H1 (cell line): Measurements from ENCODE around the gene LAX1. TPM values are rescaled to one million over a fixed set of nuclear protein-coding genes. Genes with fewer than 3 reads are reported as not detected.
A peak's percentile ranks its signal among the peaks of the same experiment; 100 is the strongest.

ENCODE experiments used
- CTCF ChIA-PET: fragments of 300-600 bp; sonication (Branson Sonifier 250); formaldehyde crosslinking; loops from one replicate; lab custom pipeline; 2021; ENCODE audit not compliant: partially characterized antibody; lab: Charles Lee
- POLR2A ChIA-PET: fragments of 300-600 bp; sonication (Branson Sonifier 250); formaldehyde crosslinking; loops from one replicate; lab custom pipeline; 2021; ENCODE audit warnings: inconsistent platforms; ENCODE audit not compliant: partially characterized antibody; lab: Charles Lee
- DNase-seq, 2 experiments: peaks; one replicate each; pipeline versions ENCODE4 v3.0.0 to v3.0.0-alpha.2; 2010 to 2022; ENCODE audit warnings: low spot score in 2 of 2, low read depth in 1 of 2, mixed read lengths in 1 of 2
- FAIRE-seq: peaks from 2 replicates; lab custom pipeline; 2011; peaks lifted over from hg19 to GRCh38; lab: Jason Lieb, UNC
- H2AFZ ChIP-seq: 2 replicates; pipeline ENCODE4 v1.8.1; 2012; ENCODE audit warnings: low read length, inconsistent platforms
- H2AK5ac ChIP-seq: 2 replicates; pipeline ENCODE4 v1.6.1; 2013; ENCODE audit warnings: low read depth, low read length
- H2BK120ac ChIP-seq: replicated peaks from 2 replicates; pipeline ENCODE3; 2013; ENCODE audit warnings: low read depth, low read length, inconsistent platforms
- H2BK12ac ChIP-seq: 2 replicates; pipeline ENCODE4 v1.6.1; 2013; ENCODE audit warnings: low read depth, low read length
- H2BK15ac ChIP-seq: 2 replicates; pipeline ENCODE4 v1.6.1; 2013; ENCODE audit warnings: low read length
- H2BK20ac ChIP-seq: 2 replicates; pipeline ENCODE4 v1.6.1; 2013; ENCODE audit warnings: low read length
- H2BK5ac ChIP-seq: 2 replicates; pipeline ENCODE4 v1.6.1; 2013; ENCODE audit warnings: low read depth, low read length
- H3K14ac ChIP-seq: 2 replicates; pipeline ENCODE4 v1.6.1; 2013; ENCODE audit warnings: inconsistent platforms; ENCODE audit not compliant: insufficient read length
- H3K18ac ChIP-seq: 2 replicates; pipeline ENCODE4 v1.6.1; 2013; ENCODE audit warnings: low read length; ENCODE audit errors: extremely low read depth
- H3K23ac ChIP-seq: 2 replicates; pipeline ENCODE4 v1.6.1; 2013; ENCODE audit warnings: inconsistent platforms; ENCODE audit not compliant: insufficient read length
- H3K23me2 ChIP-seq: 2 replicates; pipeline ENCODE4 v1.6.1; 2013; ENCODE audit warnings: low read depth, low read length
- H3K27ac ChIP-seq: 2 replicates; pipeline ENCODE4 v1.6.1; 2011; ENCODE audit warnings: low read depth, low read length, inconsistent platforms
- H3K27me3 ChIP-seq, 4 experiments: replicated peaks in 1 of 4; 1 replicate in 1 of 4; 2 replicates in 3 of 4; pipeline versions ENCODE4 v1.6.1 to v1.8.1; 2011 to 2013; ENCODE audit warnings: low read length in 3 of 4, mild to moderate bottlenecking in 3 of 4, inconsistent platforms in 2 of 4, mixed read lengths in 2 of 4, moderate library complexity in 1 of 4; ENCODE audit not compliant: control insufficient read depth in 3 of 4, insufficient read depth in 3 of 4; ENCODE audit errors: extremely low read depth in 1 of 4
- H3K36me3 ChIP-seq, 4 experiments: 2 replicates each; pipeline versions ENCODE4 v1.6.1 to v1.8.1; 2011 to 2013; ENCODE audit warnings: mild to moderate bottlenecking in 4 of 4, low read length in 3 of 4, moderate library complexity in 2 of 4, control low read depth in 1 of 4, inconsistent platforms in 1 of 4; ENCODE audit not compliant: insufficient read depth in 4 of 4, control insufficient read depth in 2 of 4
- H3K4ac ChIP-seq: replicated peaks from 2 replicates; pipeline ENCODE3; 2013; ENCODE audit warnings: low read length, low read depth, mixed read lengths, inconsistent platforms; ENCODE audit not compliant: insufficient read length
- H3K4me1 ChIP-seq, 4 experiments: replicated peaks in 1 of 4; 1 replicate in 1 of 4; 2 replicates in 3 of 4; pipeline versions ENCODE4 v1.6.1 to v1.8.1; 2011 to 2013; ENCODE audit warnings: low read length in 3 of 4, inconsistent platforms in 2 of 4, mixed read lengths in 1 of 4; ENCODE audit not compliant: insufficient read depth in 4 of 4, control insufficient read depth in 3 of 4
- H3K4me2 ChIP-seq, 2 experiments: 2 replicates each; pipeline versions ENCODE4 v1.6.1 to v1.8.1; 2011 to 2013; ENCODE audit warnings: low read depth in 2 of 2, low read length in 2 of 2, control low read depth in 1 of 2, inconsistent platforms in 1 of 2, mild to moderate bottlenecking in 1 of 2; ENCODE audit not compliant: insufficient read depth in 1 of 2
- H3K4me3 ChIP-seq, 4 experiments: fragments of 200-600, 300-600 bp in 1 of 4; sonication (generic), shearing (Covaris generic), sonication (Bioruptor Twin) in 1 of 4; 2 replicates each; pipeline versions ENCODE4 v1.5.1 to v1.8.1; 2011 to 2016; ENCODE audit warnings: low read length in 4 of 4, low read depth in 3 of 4, control low read depth in 2 of 4, inconsistent platforms in 2 of 4, mild to moderate bottlenecking in 2 of 4, mixed read lengths in 1 of 4, moderate library complexity in 1 of 4; ENCODE audit not compliant: insufficient read depth in 2 of 4; ENCODE audit errors: extremely low read depth in 1 of 4
- H3K56ac ChIP-seq: replicated peaks from 2 replicates; pipeline ENCODE3; 2013; ENCODE audit warnings: low read depth, mild to moderate bottlenecking, mixed read lengths, low read length, inconsistent platforms; ENCODE audit not compliant: insufficient read length
- H3K79me1 ChIP-seq: 2 replicates; pipeline ENCODE4 v1.6.1; 2013; ENCODE audit warnings: low read depth, low read length, control low read depth
- H3K79me2 ChIP-seq, 2 experiments: 2 replicates each; pipeline versions ENCODE4 v1.6.1 to v1.8.1; 2012 to 2013; ENCODE audit warnings: low read length in 2 of 2, mild to moderate bottlenecking in 2 of 2, inconsistent platforms in 1 of 2; ENCODE audit not compliant: insufficient read depth in 2 of 2, control insufficient read depth in 1 of 2
- H3K9ac ChIP-seq, 4 experiments: replicated peaks in 1 of 4; 1 replicate in 1 of 4; 2 replicates in 3 of 4; pipeline versions ENCODE4 v1.6.1 to v1.8.1; 2011 to 2013; ENCODE audit warnings: low read depth in 3 of 4, low read length in 3 of 4, control low read depth in 2 of 4, mild to moderate bottlenecking in 2 of 4, moderate library complexity in 2 of 4, inconsistent platforms in 1 of 4; ENCODE audit errors: extremely low read depth in 1 of 4
- H3K9me3 ChIP-seq, 2 experiments: 2 replicates each; pipeline versions ENCODE4 v1.6.1 to v1.8.1; 2012 to 2013; ENCODE audit warnings: mild to moderate bottlenecking in 2 of 2, moderate library complexity in 2 of 2, control low read depth in 1 of 2, inconsistent platforms in 1 of 2, low read depth in 1 of 2, low read length in 1 of 2, mixed read lengths in 1 of 2; ENCODE audit not compliant: insufficient read depth in 2 of 2
- H4K20me1 ChIP-seq, 2 experiments: replicated peaks in 1 of 2; 2 replicates each; pipeline versions ENCODE3 to v1.8.1; 2011 to 2013; ENCODE audit warnings: inconsistent platforms in 2 of 2, low read length in 2 of 2, mild to moderate bottlenecking in 1 of 2; ENCODE audit not compliant: insufficient read depth in 2 of 2, control insufficient read depth in 1 of 2
- H4K5ac ChIP-seq: 2 replicates; pipeline ENCODE4 v1.6.1; 2013; ENCODE audit warnings: low read length, low read depth, mixed read lengths, inconsistent platforms; ENCODE audit not compliant: insufficient read length
- H4K8ac ChIP-seq: 2 replicates; pipeline ENCODE4 v1.8.0; 2013; ENCODE audit warnings: mild to moderate bottlenecking, moderate library complexity, low read length, inconsistent platforms; ENCODE audit not compliant: insufficient read depth; ENCODE audit errors: extremely low read depth
- H4K91ac ChIP-seq: replicated peaks from 2 replicates; pipeline ENCODE3; 2013; ENCODE audit warnings: low read length, mixed read lengths, inconsistent platforms; ENCODE audit not compliant: insufficient read length
- TAF1 ChIP-seq: IDR thresholded peaks from 2 replicates; pipeline ENCODE4 v1.6.1; 2011; ENCODE audit warnings: mild to moderate bottlenecking, low read depth, low read length
- WGBS, 2 experiments: shearing (Covaris generic) in 1 of 2; methylation state at CpG; one replicate each; pipeline versions ENCODE4 v1.1.6 to v1.1.7; 2013 to 2015; ENCODE audit warnings: low lambda C conversion rate in 2 of 2, mixed read lengths in 2 of 2, inconsistent platforms in 1 of 2, low coverage in 1 of 2, missing lambda C conversion rate in 1 of 2; ENCODE audit not compliant: insufficient replicate concordance in 2 of 2, insufficient coverage in 1 of 2, insufficient read length in 1 of 2; ENCODE audit errors: extremely low coverage in 1 of 2, missing lambda C conversion rate in 1 of 2; 5-methylcytosine and 5-hydroxymethylcytosine counted together
- polyA plus RNA-seq, 7 experiments: library from polyadenylated mRNA; depleted of rRNA in 3 of 7; stranded (reverse) in 5 of 7; unstranded in 2 of 7; fragments of >200 nt in 5 of 7; fragments of 200-250 nt in 2 of 7; gene quantifications; 1 replicate in 5 of 7; 2 replicates in 1 of 7; 4 replicates in 1 of 7; pipeline versions ENCODE4 v1.2.1 to v1.2.3, GENCODE V29; 2011 to 2013; ENCODE audit warnings: missing spikeins in 2 of 7, mixed read lengths in 2 of 7
- small RNA-seq: library from polyadenylated mRNA; stranded (forward); fragments of <200 nt; extraction: miRNeasy Mini kit (QIAGEN cat#:217004); gene quantifications from one replicate; pipeline ENCODE3, GENCODE V24; 2013; ENCODE audit not compliant: insufficient read depth
- total RNA-seq: library from RNA; stranded (reverse); fragmentation: NEBNext Ultra II Directional; extraction: Animal tissue kit (Norgen Biotek cat#: 25700); gene quantifications from 2 replicates; pipeline ENCODE4 v1.2.1, GENCODE V29; 2021

Gene LAX1
- total and polyA plus RNA-seq, 2 of the 8 experiments (the other 6 are each of a cell fraction or from before 2014, with no cell fraction given) = 0.11 TPM; not detected in 1

- Histone ChIP-seq H2BK12ac (no peak overlapping the region), H2BK20ac (no peak overlapping the region), H3K9me3 (no peaks in the 10 kb centered on the region), H3K4me3 (no peak overlapping the region), H3K4me1 (no peaks in the 10 kb centered on the region), H4K20me1 (peaks cover 5 to 7% of the 10 kb centered on the region in 2 experiments), H3K23me2 (no peaks in the 10 kb centered on the region), H2BK120ac (no peak overlapping the region), H2AFZ (no peak overlapping the region), H2AK5ac (no peak overlapping the region), H3K23ac (no peak overlapping the region), H3K14ac (no peak overlapping the region), H2BK15ac (no peak overlapping the region), H3K56ac (no peak overlapping the region), H2BK5ac (no peak overlapping the region), H3K79me2 (peaks cover 0 to 28% of the 10 kb centered on the region in 2 experiments; a peak in 2 of 4 replicates), H3K18ac (no peak overlapping the region), H4K91ac (no peak overlapping the region), H3K4ac (no peak overlapping the region), H3K79me1 (peaks cover 4% of the 10 kb centered on the region; the same call in 1 of the 2 replicates), H4K8ac (no peak overlapping the region), H3K36me3 (peaks cover 9 to 59% (median 40%) of the 10 kb centered on the region in 4 experiments), H3K27me3 (no peaks in the 10 kb centered on the region), H3K9ac (no peak overlapping the region), H4K5ac (no peak overlapping the region), H3K27ac (no peak overlapping the region), H3K4me2 (no peak overlapping the region)
- FAIRE-seq (no peak), DNase-seq (no peak)
- ChIA-PET CTCF (no interaction called here), POLR2A (interaction anchor here (1.1 to 1.2 kb wide), 2 partner anchors 12 to 13 kb away, joined by 3 read pairs; no protein-coding TSS in a partner anchor)
- WGBS, 2 experiments = 84% methylated on average over 1 of the region's 1 CpG; no CpG with 5 or more reads in 1 of the 2 experiments
- TF ChIP-seq TAF1 = no peak
These were observed 58.3 kb downstream of the LAX1 start for GRCh38 chr1:203823306-203823705.

Small RNAs within 50 kb of the gene (small RNA-seq; reads per million reads assigned to genes)
- gene SNORA77 (11.0 reads per million, percentile 84 among the genes with 10 or more reads in this experiment), gene ZC3H11A (3.3 reads per million, percentile 42 among the genes with 10 or more reads in this experiment)

Other genes starting within 250 kb of the LAX1 start
- 11.2 and 12.3 TPM in 2 replicates for gene ATP2B4, start 138.4 kb upstream of the LAX1 start, total RNA-seq
- gene ATP2B4, start 138.4 kb upstream of the LAX1 start, polyA plus RNA-seq (2011; rRNA removed) = 12.2 and 17.5 TPM in 2 replicates
- gene ZBED6, start 30.4 kb downstream of the LAX1 start, total RNA-seq = 24.1 and 25.9 TPM in 2 replicates
- gene ZBED6, start 30.4 kb downstream of the LAX1 start, polyA plus RNA-seq (2011; rRNA removed) = 1.4 and 1.6 TPM in 2 replicates
- 102 and 105 TPM in 2 replicates for gene ZC3H11A, start 30.4 kb downstream of the LAX1 start, total RNA-seq
- 31.3 and 37.2 TPM in 2 replicates for gene ZC3H11A, start 30.4 kb downstream of the LAX1 start, polyA plus RNA-seq (2011; rRNA removed)
- 419 and 461 TPM in 2 replicates for gene SNRPE, start 96.4 kb downstream of the LAX1 start, total RNA-seq
- gene SNRPE, start 96.4 kb downstream of the LAX1 start, polyA plus RNA-seq (2011; rRNA removed) = 248 and 416 TPM in 2 replicates